HepG2 (cell line): Measurements from ENCODE around the gene MS4A2. TPM values are rescaled to one million over a fixed set of nuclear protein-coding genes. Genes with fewer than 3 reads are reported as not detected.
"Not testable (repeated sequence)": the region's sequence is repeated elsewhere in the genome, so short reads cannot be mapped to it uniquely, and the experiment has no call there.

Experiments used
- ATAC-seq: fragments of 200-7000 bp; cut with Tn5 transposase; 3 replicates; pipeline ENCODE4 v1.9.1; 2020; ENCODE audit warnings: mild to moderate bottlenecking, moderate library complexity
- BruUV-seq: library from RNA; stranded (reverse); fragments of 400-500 nt; replicated peaks from 2 replicates; lab custom pipeline; 2021; lab: Mats Ljungman, UMichigan
- CTCF ChIA-PET: fragments of 300-600 bp; formaldehyde crosslinking; extraction: SDS; loops from one replicate; lab custom pipeline; 2021; ENCODE audit warnings: low total read pairs, inconsistent platforms, low intra/inter-chr PET ratio; lab: Yijun Ruan, JAX
- POLR2A ChIA-PET: fragments of 350-600 bp; sonication (Branson Sonifier 250); formaldehyde crosslinking; loops from one replicate; lab custom pipeline; 2020; ENCODE audit warnings: antibody characterized with exemption, inconsistent platforms; lab: Yijun Ruan, JAX
- DNase-seq: peaks from one replicate; pipeline ENCODE4 v3.0.0-alpha.2; 2015; ENCODE audit warnings: low spot score
- FAIRE-seq: peaks from 3 replicates; lab custom pipeline; 2011; peaks lifted over from hg19 to GRCh38; lab: Jason Lieb, UNC
- H2AFZ ChIP-seq: one replicate; pipeline ENCODE4 v1.6.1; 2011; ENCODE audit warnings: low read length, inconsistent platforms
- H3K27ac ChIP-seq: fragments of 300-600 bp; 3 replicates; pipeline ENCODE4 v1.8.0; 2011; ENCODE audit warnings: mixed run types, mild to moderate bottlenecking, mixed read lengths, low read length, inconsistent platforms; ENCODE audit not compliant: insufficient read depth; ENCODE audit errors: extremely low read length
- H3K27me3 ChIP-seq, 2 experiments: fragments of 200-600 bp in 1 of 2; 2 replicates in 1 of 2; 3 replicates in 1 of 2; pipeline versions ENCODE4 v1.6.0 to v1.8.0; 2011; ENCODE audit warnings: low read length in 2 of 2, mild to moderate bottlenecking in 2 of 2, moderate library complexity in 2 of 2, inconsistent platforms in 1 of 2; ENCODE audit not compliant: insufficient read depth in 2 of 2, control insufficient read depth in 1 of 2
- H3K36me3 ChIP-seq, 2 experiments: fragments of 200-600 bp in 1 of 2; replicated peaks in 1 of 2; 2 replicates in 1 of 2; 3 replicates in 1 of 2; pipeline versions ENCODE4 v1.5.1 to v1.8.0; 2011; ENCODE audit warnings: low read length in 2 of 2, inconsistent platforms in 1 of 2; ENCODE audit not compliant: insufficient read depth in 2 of 2, control insufficient read depth in 1 of 2
- H3K4me1 ChIP-seq: 2 replicates; pipeline ENCODE4 v1.5.1; 2012; ENCODE audit warnings: low read length, inconsistent platforms; ENCODE audit not compliant: insufficient read depth
- H3K4me2 ChIP-seq: 2 replicates; pipeline ENCODE4 v1.6.0; 2011; ENCODE audit warnings: low read depth, low read length, inconsistent platforms
- H3K4me3 ChIP-seq, 3 experiments: fragments of 200-600 bp in 1 of 3; sonication (generic), shearing (Covaris generic) in 1 of 3; replicated peaks in 1 of 3; 2 replicates each; pipeline ENCODE4 v1.5.1; 2011 to 2016; ENCODE audit warnings: low read length in 3 of 3, inconsistent platforms in 2 of 3, low read depth in 2 of 3, mild to moderate bottlenecking in 2 of 3, control low read depth in 1 of 3, mixed read lengths in 1 of 3; ENCODE audit not compliant: insufficient read depth in 1 of 3
- H3K79me2 ChIP-seq: one replicate; pipeline ENCODE4 v1.6.1; 2011; ENCODE audit warnings: low read length, inconsistent platforms; ENCODE audit not compliant: insufficient read depth
- H3K9ac ChIP-seq: 2 replicates; pipeline ENCODE4 v1.6.0; 2011; ENCODE audit warnings: mild to moderate bottlenecking, low read depth, low read length, inconsistent platforms; ENCODE audit not compliant: insufficient read depth
- H3K9me3 ChIP-seq: 2 replicates; pipeline ENCODE4 v1.5.1; 2012; ENCODE audit warnings: mild to moderate bottlenecking, low read length
- H4K20me1 ChIP-seq: 2 replicates; pipeline ENCODE4 v1.6.0; 2011; ENCODE audit warnings: inconsistent platforms, mild to moderate bottlenecking, low read length, moderate library complexity; ENCODE audit not compliant: insufficient read depth
- ZFP36L1 ChIP-seq: sonication (generic); formaldehyde crosslinking; IDR thresholded peaks from 2 replicates; pipeline ENCODE4 v1.8.0; 2022; ENCODE audit warnings: mild to moderate bottlenecking, missing genetic modification reagents, moderate library complexity
- ZNF687 ChIP-seq: sonication (generic); formaldehyde crosslinking; IDR thresholded peaks from 2 replicates; pipeline ENCODE4 v1.5.1; 2020; ENCODE audit warnings: mild to moderate bottlenecking, missing genetic modification reagents, moderate library complexity
- ZSCAN31 ChIP-seq: sonication (generic); formaldehyde crosslinking; IDR thresholded peaks from 2 replicates; pipeline ENCODE4 v1.5.0; 2020; ENCODE audit warnings: low read depth, mild to moderate bottlenecking, missing genetic modification reagents
- WGBS: methylation state at CpG from one replicate; pipeline ENCODE4 v1.1.6; 2017; ENCODE audit warnings: low lambda C conversion rate; 5-methylcytosine and 5-hydroxymethylcytosine counted together
- in situ Hi-C: cut with HindIII; loops from 2 replicates; pipeline ENCODE4 v1.10.0; 2017; ENCODE audit warnings: low pct_unique_long_range_greater_than_20kb; ENCODE audit not compliant: extremely low pct_ligation_motif_present
- intact Hi-C: fragments of 100-400 bp; cut with micrococcal nuclease; formaldehyde crosslinking; loops from one replicate; pipeline ENCODE4 v1.10.0; 2022; ENCODE audit not compliant: unreplicated experiment
- polyA plus RNA-seq, 8 experiments: library from polyadenylated mRNA; depleted of rRNA in 3 of 8; stranded (reverse) in 7 of 8; unstranded in 1 of 8; fragments of >200 nt; fragmentation: Illumina TruSeq in 4 of 8; extraction: Trizol in 4 of 8; gene quantifications; 2 replicates each; pipeline versions ENCODE4 v1.2.1 to v1.2.3, GENCODE V29; 2011 to 2016; ENCODE audit warnings: low read depth in 4 of 8, missing spikeins in 1 of 8, mixed read lengths in 1 of 8; ENCODE audit not compliant: insufficient read depth in 1 of 8
- total RNA-seq, 5 experiments: library from RNA; depleted of rRNA; stranded (reverse); fragments of >200 nt; fragmentation: Illumina TruSeq; extraction: Trizol; gene quantifications; 2 replicates each; pipeline ENCODE4 v1.2.3, GENCODE V29; 2016; ENCODE audit warnings: low read depth in 1 of 5

MS4A2 gene
- total and polyA plus RNA-seq, 2 of the 13 experiments (the other 11 are each of a cell fraction or from before 2014, with no cell fraction given) = not detected

- TF ChIP-seq ZNF687 (CRISPR knock-in tag) = no peak
These were observed at the start of gene MS4A2 (continued) for GRCh38 chr11:60088364-60088763.

- TF ChIP-seq ZFP36L1 (CRISPR knock-in tag) = no peak
- no peak for TF ChIP-seq ZSCAN31
- in situ Hi-C loops = no loop called here
- Histone ChIP-seq H3K4me3 (no peak within 1 kb of the TSS), H3K4me2 (no peak within 1 kb of the TSS), H3K9me3 (no peaks in the 10 kb centered on the region), H3K4me1 (no peaks in the 10 kb centered on the region), H3K79me2 (no peaks in the 10 kb centered on the region), H3K9ac (no peak within 1 kb of the TSS), H3K27ac (no peak within 1 kb of the TSS), H2AFZ (no peak within 1 kb of the TSS), H3K27me3 (no peaks in the 10 kb centered on the region), H4K20me1 (no peaks in the 10 kb centered on the region), H3K36me3 (no peaks in the 10 kb centered on the region)
- DNase-seq (no peak), FAIRE-seq (no peak), ATAC-seq (no peak)
- 28% methylated on average over 8 of the region's 8 CpGs for WGBS
- POLR2A ChIA-PET = no interaction called here
- intact Hi-C loops = no loop called here
- CTCF ChIA-PET = no interaction called here
- no TSS peak for BruUV-seq
These were observed 48.4 kb upstream of the MS4A2 start, which contains the start of gene OOSP2 for GRCh38 chr11:60040109-60040508. Gene OOSP2, plus strand, starts transcription at chr11:60040409. Its CDS starts 51 bp downstream, at chr11:60040460.

- H4K20me1 ChIP-seq, FAIRE-seq, POLR2A ChIA-PET, H3K9me3 ChIP-seq, H3K4me1 ChIP-seq, H3K4me3 ChIP-seq, H3K4me2 ChIP-seq, BruUV-seq, in situ Hi-C loops, H3K9ac ChIP-seq, CTCF ChIA-PET, H3K79me2 ChIP-seq, H3K27ac ChIP-seq, H3K27me3 ChIP-seq, H2AFZ ChIP-seq, DNase-seq, ATAC-seq, intact Hi-C loops, H3K36me3 ChIP-seq: not testable (repeated sequence)
These were observed 38.0 kb upstream of the MS4A2 start for GRCh38 chr11:60050422-60050821.

GRCh38 chr11:60050839-60051238 is 37.6 kb upstream of the MS4A2 start:
- H3K27ac ChIP-seq, H3K36me3 ChIP-seq, BruUV-seq, H3K4me3 ChIP-seq, in situ Hi-C loops, H3K9ac ChIP-seq, CTCF ChIA-PET, H3K79me2 ChIP-seq, POLR2A ChIA-PET, DNase-seq, FAIRE-seq, H4K20me1 ChIP-seq, H3K27me3 ChIP-seq, H2AFZ ChIP-seq, H3K4me1 ChIP-seq, intact Hi-C loops, ATAC-seq, H3K4me2 ChIP-seq, H3K9me3 ChIP-seq: not testable (repeated sequence)
- WGBS = 64% methylated on average over 3 of the region's 3 CpGs
